Myometrial cell (primary cell): Measurements from ENCODE around the gene E2F7. TPM values are rescaled to one million over a fixed set of nuclear protein-coding genes. Genes with fewer than 3 reads are reported as not detected.

Experiments used
- total RNA-seq: library from RNA; depleted of rRNA; stranded (reverse); fragments of >200 nt; gene quantifications from 2 replicates; pipeline ENCODE4 v1.2.3, GENCODE V29; 2015

The E2F7 gene
- 5.2 and 9.2 TPM in 2 replicates for total RNA-seq

GRCh38 chr12:77065361-77066204, at the start of gene E2F7:
Gene E2F7 (minus strand): TSS chr12:77065569. CDS start chr12:77064635, 934 bp downstream.

Other genes with a start within 250 kb of the E2F7 start
- gene CSRP2, start 186.6 kb downstream of the E2F7 start, total RNA-seq = 22.0 and 23.4 TPM in 2 replicates